Fibroblast of lung (primary cell): ENCODE results near the gene ESPN. TPM values are rescaled to one million over a fixed set of nuclear protein-coding genes. Genes with fewer than 3 reads are reported as not detected.

Experiments
- DNase-seq, 2 donors: peaks; one replicate each; pipeline versions ENCODE4 v3.0.0 to v3.0.0-alpha.2; 2010; ENCODE audit warnings: low read depth in 2 of 2
- H2AFZ ChIP-seq: 2 replicates; pipeline ENCODE4 v1.5.1; 2012; ENCODE audit warnings: low read length, control low read depth, inconsistent platforms
- H3K27ac ChIP-seq: 2 replicates; pipeline ENCODE4 v1.5.1; 2011; ENCODE audit warnings: low read length, control low read depth; ENCODE audit not compliant: insufficient read depth
- H3K27me3 ChIP-seq: 2 replicates; pipeline ENCODE4 v1.5.1; 2011; ENCODE audit warnings: mild to moderate bottlenecking, low read length; ENCODE audit not compliant: control insufficient read depth, insufficient read depth
- H3K36me3 ChIP-seq: 2 replicates; pipeline ENCODE4 v1.5.1; 2011; ENCODE audit warnings: low read length; ENCODE audit not compliant: control insufficient read depth, insufficient read depth
- H3K4me1 ChIP-seq: 2 replicates; pipeline ENCODE4 v1.5.1; 2011; ENCODE audit warnings: low read length; ENCODE audit not compliant: control insufficient read depth, insufficient read depth; ENCODE audit errors: extremely low read depth
- H3K4me2 ChIP-seq: 2 replicates; pipeline ENCODE4 v1.5.1; 2011; ENCODE audit warnings: low read length, control low read depth; ENCODE audit not compliant: insufficient read depth; ENCODE audit errors: extremely low read depth
- H3K4me3 ChIP-seq, 4 experiments: fragments of 200-600 bp in 1 of 4; sonication (generic) in 1 of 4; replicated peaks in 1 of 4; 2 replicates each; pipeline ENCODE4 v1.5.1; 2011 to 2016; ENCODE audit warnings: low read length in 4 of 4, low read depth in 3 of 4, mild to moderate bottlenecking in 3 of 4, control low read depth in 2 of 4, inconsistent platforms in 1 of 4, mixed read lengths in 1 of 4; ENCODE audit not compliant: insufficient read depth in 1 of 4; ENCODE audit errors: control extremely low read depth in 1 of 4
- H3K79me2 ChIP-seq: 2 replicates; pipeline ENCODE4 v1.5.1; 2012; ENCODE audit warnings: mild to moderate bottlenecking, low read length, inconsistent platforms; ENCODE audit not compliant: control insufficient read depth, insufficient read depth
- H3K9ac ChIP-seq: 2 replicates; pipeline ENCODE4 v1.5.1; 2011; ENCODE audit warnings: mild to moderate bottlenecking, low read length, control low read depth; ENCODE audit not compliant: insufficient read depth
- H3K9me3 ChIP-seq: 2 replicates; pipeline ENCODE4 v1.5.1; 2012; ENCODE audit warnings: low read depth, low read length; ENCODE audit not compliant: control insufficient read depth, insufficient read depth
- H4K20me1 ChIP-seq: 2 replicates; pipeline ENCODE4 v1.5.1; 2011; ENCODE audit warnings: low read length; ENCODE audit not compliant: control insufficient read depth, insufficient read depth; ENCODE audit errors: extremely low read depth
- EZH2 ChIP-seq: IDR thresholded peaks from 2 replicates; pipeline ENCODE4 v1.5.1; 2012; ENCODE audit warnings: low read length, control low read depth, mild to moderate bottlenecking; ENCODE audit errors: missing control alignments
- polyA plus RNA-seq, 2 donors: library from polyadenylated mRNA; depleted of rRNA in 1 of 2; stranded (reverse) in 1 of 2; unstranded in 1 of 2; fragments of >200 nt; gene quantifications; 2 replicates each; pipeline ENCODE4 v1.2.1, GENCODE V29; 2011 to 2012; ENCODE audit warnings: missing spikeins in 1 of 2
- total RNA-seq: library from RNA; depleted of rRNA; stranded (reverse); fragments of >200 nt; gene quantifications from 2 replicates; pipeline ENCODE4 v1.2.1, GENCODE V29; 2014
- TF ChIP-seq, protein P1 (sequence below), 2 donors: IDR thresholded peaks in 1 of 2; conservative IDR thresholded peaks in 1 of 2; 1 replicate in 1 of 2; 2 replicates in 1 of 2; pipeline ENCODE4 v1.5.1; 2011 to 2012; ENCODE audit warnings: low read length in 2 of 2, control low read depth in 1 of 2, inconsistent platforms in 1 of 2, low read depth in 1 of 2, mild to moderate bottlenecking in 1 of 2

ESPN gene
- total and polyA plus RNA-seq, 2 donors (not counting 1 experiment from before 2014, with no cell fraction given): not detected

DNA sequence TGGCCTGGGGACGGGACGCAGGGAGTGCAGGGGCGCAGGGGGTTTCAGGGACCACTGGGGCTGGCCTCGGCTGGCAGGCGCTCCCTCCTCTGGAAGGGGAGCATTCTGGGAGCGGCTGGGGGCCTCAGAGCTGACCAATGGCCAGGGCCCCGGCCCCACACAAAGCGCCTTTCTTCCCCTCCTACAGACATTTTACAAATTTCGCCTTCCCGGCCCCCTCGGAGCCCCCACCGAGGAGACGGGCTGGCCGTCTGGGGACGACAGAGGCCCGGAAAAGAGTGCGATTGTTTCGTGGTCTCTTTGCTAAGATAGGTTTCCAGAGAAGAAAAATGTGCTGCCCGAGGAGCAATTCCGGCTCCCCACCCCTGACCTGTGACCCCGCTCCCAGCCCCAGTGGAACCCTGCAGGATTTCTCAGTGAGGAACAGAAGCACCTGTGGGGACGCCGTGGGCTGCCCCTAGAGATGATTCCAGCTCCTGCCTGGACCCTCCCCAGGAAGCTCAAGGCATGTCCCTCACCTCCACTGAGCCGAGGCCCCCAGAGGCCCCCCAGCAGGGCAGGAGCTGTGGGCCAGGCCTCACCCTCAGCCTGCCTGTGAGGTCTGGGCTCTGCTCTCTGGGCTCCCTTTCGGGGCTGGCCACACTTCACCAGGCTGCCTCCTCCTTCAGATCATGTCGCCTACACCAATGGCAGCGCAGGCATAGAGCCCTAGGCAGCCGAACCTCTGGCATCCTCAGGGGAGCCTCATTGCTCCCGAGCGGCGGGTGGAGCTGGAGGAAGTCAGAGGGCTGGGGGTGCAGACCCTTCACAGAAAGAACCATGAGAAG is 81.8 kb downstream of the ESPN start:
- Histone ChIP-seq H3K27ac (no peak overlapping the region), H3K9ac (no peak overlapping the region), H3K36me3 (no peaks in the 10 kb centered on the region), H3K79me2 (no peaks in the 10 kb centered on the region), H3K4me3 (no peak overlapping the region), H4K20me1 (no peaks in the 10 kb centered on the region), H3K4me1 (no peaks in the 10 kb centered on the region), H2AFZ (no peak overlapping the region), H3K9me3 (no peaks in the 10 kb centered on the region), H3K27me3 (peaks cover 4% of the 10 kb centered on the region), H3K4me2 (no peak overlapping the region)
- no peak for TF ChIP-seq EZH2
- TF ChIP-seq, protein P1, sequence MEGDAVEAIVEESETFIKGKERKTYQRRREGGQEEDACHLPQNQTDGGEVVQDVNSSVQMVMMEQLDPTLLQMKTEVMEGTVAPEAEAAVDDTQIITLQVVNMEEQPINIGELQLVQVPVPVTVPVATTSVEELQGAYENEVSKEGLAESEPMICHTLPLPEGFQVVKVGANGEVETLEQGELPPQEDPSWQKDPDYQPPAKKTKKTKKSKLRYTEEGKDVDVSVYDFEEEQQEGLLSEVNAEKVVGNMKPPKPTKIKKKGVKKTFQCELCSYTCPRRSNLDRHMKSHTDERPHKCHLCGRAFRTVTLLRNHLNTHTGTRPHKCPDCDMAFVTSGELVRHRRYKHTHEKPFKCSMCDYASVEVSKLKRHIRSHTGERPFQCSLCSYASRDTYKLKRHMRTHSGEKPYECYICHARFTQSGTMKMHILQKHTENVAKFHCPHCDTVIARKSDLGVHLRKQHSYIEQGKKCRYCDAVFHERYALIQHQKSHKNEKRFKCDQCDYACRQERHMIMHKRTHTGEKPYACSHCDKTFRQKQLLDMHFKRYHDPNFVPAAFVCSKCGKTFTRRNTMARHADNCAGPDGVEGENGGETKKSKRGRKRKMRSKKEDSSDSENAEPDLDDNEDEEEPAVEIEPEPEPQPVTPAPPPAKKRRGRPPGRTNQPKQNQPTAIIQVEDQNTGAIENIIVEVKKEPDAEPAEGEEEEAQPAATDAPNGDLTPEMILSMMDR (conservative IDR thresholded peaks at IDR 0.05 in 1 of 2, IDR thresholded peaks at IDR 0.05 in 1 of 2; ENCODE audit: low read depth in 1 of 2, low read length in 2 of 2): no peak
- no peak for DNase-seq

DNA sequence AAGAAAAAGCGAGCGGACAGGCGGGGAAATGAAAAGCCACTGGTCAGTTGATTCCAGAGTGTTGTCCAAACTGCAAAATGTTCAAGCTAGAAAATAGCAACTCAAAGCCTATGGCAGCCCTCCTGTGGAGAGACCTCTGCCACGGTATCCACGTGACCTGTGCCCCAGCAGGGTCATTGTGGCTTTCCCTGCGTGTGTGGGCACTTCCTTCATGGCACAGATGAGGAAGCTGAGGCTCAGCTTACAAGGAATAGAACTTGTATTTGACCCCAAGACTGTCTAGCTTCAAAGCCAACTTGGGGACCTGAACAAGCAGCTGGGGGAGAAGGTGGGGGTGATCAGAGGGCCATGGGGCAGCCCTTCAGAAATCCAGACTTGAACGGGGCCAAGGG is 82.5 kb downstream of the ESPN start:
- Histone ChIP-seq H3K4me3 (no peak overlapping the region), H3K36me3 (no peaks in the 10 kb centered on the region), H3K4me2 (no peak overlapping the region), H3K9me3 (no peaks in the 10 kb centered on the region), H4K20me1 (no peaks in the 10 kb centered on the region), H3K9ac (no peak overlapping the region), H3K27me3 (no peaks in the 10 kb centered on the region), H3K27ac (no peak overlapping the region), H3K79me2 (no peaks in the 10 kb centered on the region), H3K4me1 (no peaks in the 10 kb centered on the region), H2AFZ (no peak overlapping the region)
- TF ChIP-seq EZH2: no peak
- TF ChIP-seq, protein P1 (conservative IDR thresholded peaks at IDR 0.05 in 1 of 2, IDR thresholded peaks at IDR 0.05 in 1 of 2; ENCODE audit: low read depth in 1 of 2, low read length in 2 of 2): no peak
- no peak for DNase-seq

DNA sequence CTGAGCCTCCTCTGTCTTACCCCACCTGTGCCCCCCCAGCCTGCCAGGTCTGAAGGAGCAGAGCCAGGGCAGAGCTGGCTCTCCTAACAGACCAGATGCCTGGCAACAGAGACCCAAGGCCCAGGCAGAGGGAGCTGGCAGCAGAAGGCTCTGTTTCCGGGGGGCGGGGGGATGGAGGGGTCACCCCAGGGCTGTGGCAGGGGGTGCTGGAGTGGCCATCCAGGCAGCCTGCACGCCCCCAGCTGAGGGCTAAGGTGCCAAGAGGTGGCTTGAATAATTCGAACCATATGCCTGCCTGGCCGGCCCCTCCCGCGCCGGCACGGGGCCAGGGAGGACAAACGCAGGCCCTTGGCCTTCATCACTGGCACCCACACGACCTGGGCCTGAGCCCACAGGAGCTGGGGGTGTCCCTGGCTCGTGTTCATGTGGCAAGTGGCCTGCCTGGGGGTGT is 82.9 kb downstream of the ESPN start:
- no peaks in the 10 kb centered on the region for H3K27me3 ChIP-seq
- H3K4me3 ChIP-seq: no peak overlapping the region
- no peak overlapping the region for H3K27ac ChIP-seq
- H3K4me2 ChIP-seq: no peak overlapping the region
- H3K9ac ChIP-seq: no peak overlapping the region
- H3K4me1 ChIP-seq: no peaks in the 10 kb centered on the region
- H2AFZ ChIP-seq: no peak overlapping the region
- no peaks in the 10 kb centered on the region for H4K20me1 ChIP-seq
- DNase-seq: no peak
- H3K9me3 ChIP-seq: no peaks in the 10 kb centered on the region
- H3K36me3 ChIP-seq: no peaks in the 10 kb centered on the region
- no peaks in the 10 kb centered on the region for H3K79me2 ChIP-seq
- TF ChIP-seq, protein P1 (conservative IDR thresholded peaks at IDR 0.05 in 1 of 2, IDR thresholded peaks at IDR 0.05 in 1 of 2; ENCODE audit: low read depth in 1 of 2, low read length in 2 of 2): no peak
- no peak for TF ChIP-seq EZH2
